Fibroblast of lung (primary cell): ENCODE data around the gene ITPR1. TPM values are rescaled to one million over a fixed set of nuclear protein-coding genes. Genes with fewer than 3 reads are reported as not detected.

Source experiments
- DNase-seq, 2 donors: peaks; one replicate each; pipeline versions ENCODE4 v3.0.0 to v3.0.0-alpha.2; 2010; ENCODE audit warnings: low read depth in 2 of 2
- H2AFZ ChIP-seq: 2 replicates; pipeline ENCODE4 v1.5.1; 2012; ENCODE audit warnings: low read length, control low read depth, inconsistent platforms
- H3K27ac ChIP-seq: 2 replicates; pipeline ENCODE4 v1.5.1; 2011; ENCODE audit warnings: low read length, control low read depth; ENCODE audit not compliant: insufficient read depth
- H3K27me3 ChIP-seq: 2 replicates; pipeline ENCODE4 v1.5.1; 2011; ENCODE audit warnings: mild to moderate bottlenecking, low read length; ENCODE audit not compliant: control insufficient read depth, insufficient read depth
- H3K36me3 ChIP-seq: 2 replicates; pipeline ENCODE4 v1.5.1; 2011; ENCODE audit warnings: low read length; ENCODE audit not compliant: control insufficient read depth, insufficient read depth
- H3K4me1 ChIP-seq: 2 replicates; pipeline ENCODE4 v1.5.1; 2011; ENCODE audit warnings: low read length; ENCODE audit not compliant: control insufficient read depth, insufficient read depth; ENCODE audit errors: extremely low read depth
- H3K4me2 ChIP-seq: 2 replicates; pipeline ENCODE4 v1.5.1; 2011; ENCODE audit warnings: low read length, control low read depth; ENCODE audit not compliant: insufficient read depth; ENCODE audit errors: extremely low read depth
- H3K4me3 ChIP-seq, 4 experiments: fragments of 200-600 bp in 1 of 4; sonication (generic) in 1 of 4; replicated peaks in 1 of 4; 2 replicates each; pipeline ENCODE4 v1.5.1; 2011 to 2016; ENCODE audit warnings: low read length in 4 of 4, low read depth in 3 of 4, mild to moderate bottlenecking in 3 of 4, control low read depth in 2 of 4, inconsistent platforms in 1 of 4, mixed read lengths in 1 of 4; ENCODE audit not compliant: insufficient read depth in 1 of 4; ENCODE audit errors: control extremely low read depth in 1 of 4
- H3K79me2 ChIP-seq: 2 replicates; pipeline ENCODE4 v1.5.1; 2012; ENCODE audit warnings: mild to moderate bottlenecking, low read length, inconsistent platforms; ENCODE audit not compliant: control insufficient read depth, insufficient read depth
- H3K9ac ChIP-seq: 2 replicates; pipeline ENCODE4 v1.5.1; 2011; ENCODE audit warnings: mild to moderate bottlenecking, low read length, control low read depth; ENCODE audit not compliant: insufficient read depth
- H3K9me3 ChIP-seq: 2 replicates; pipeline ENCODE4 v1.5.1; 2012; ENCODE audit warnings: low read depth, low read length; ENCODE audit not compliant: control insufficient read depth, insufficient read depth
- H4K20me1 ChIP-seq: 2 replicates; pipeline ENCODE4 v1.5.1; 2011; ENCODE audit warnings: low read length; ENCODE audit not compliant: control insufficient read depth, insufficient read depth; ENCODE audit errors: extremely low read depth
- CTCF ChIP-seq, 2 donors: IDR thresholded peaks in 1 of 2; conservative IDR thresholded peaks in 1 of 2; 1 replicate in 1 of 2; 2 replicates in 1 of 2; pipeline ENCODE4 v1.5.1; 2011 to 2012; ENCODE audit warnings: low read length in 2 of 2, control low read depth in 1 of 2, inconsistent platforms in 1 of 2, low read depth in 1 of 2, mild to moderate bottlenecking in 1 of 2
- EZH2 ChIP-seq: IDR thresholded peaks from 2 replicates; pipeline ENCODE4 v1.5.1; 2012; ENCODE audit warnings: low read length, control low read depth, mild to moderate bottlenecking; ENCODE audit errors: missing control alignments
- polyA plus RNA-seq, 2 donors: library from polyadenylated mRNA; depleted of rRNA in 1 of 2; stranded (reverse) in 1 of 2; unstranded in 1 of 2; fragments of >200 nt; gene quantifications; 2 replicates each; pipeline ENCODE4 v1.2.1, GENCODE V29; 2011 to 2012; ENCODE audit warnings: missing spikeins in 1 of 2
- total RNA-seq: library from RNA; depleted of rRNA; stranded (reverse); fragments of >200 nt; gene quantifications from 2 replicates; pipeline ENCODE4 v1.2.1, GENCODE V29; 2014

The ITPR1 gene
- total and polyA plus RNA-seq, 2 donors (not counting 1 experiment from before 2014, with no cell fraction given) = 19.2 to 87.0 TPM

GRCh38 chr3:4882548-4882947 lies 389.4 kb downstream of the ITPR1 start:
- H3K9ac ChIP-seq = no peak overlapping the region
- H3K9me3 ChIP-seq = no peaks in the 10 kb centered on the region
- H3K27ac ChIP-seq = no peak overlapping the region
- H3K4me1 ChIP-seq = no peaks in the 10 kb centered on the region
- no peak overlapping the region for H3K4me2 ChIP-seq
- no peak for TF ChIP-seq CTCF (conservative IDR thresholded peaks at IDR 0.05 in 1 of 2, IDR thresholded peaks at IDR 0.05 in 1 of 2; ENCODE audit: low read depth in 1 of 2, low read length in 2 of 2)
- no peak for TF ChIP-seq EZH2
- no peak for DNase-seq
- no peak overlapping the region for H2AFZ ChIP-seq
- H3K36me3 ChIP-seq = no peaks in the 10 kb centered on the region
- no peaks in the 10 kb centered on the region for H4K20me1 ChIP-seq
- H3K79me2 ChIP-seq = no peaks in the 10 kb centered on the region
- H3K27me3 ChIP-seq = no peaks in the 10 kb centered on the region
- H3K4me3 ChIP-seq = no peak overlapping the region

GRCh38 chr3:4883011-4883410 lies 389.9 kb downstream of the ITPR1 start:
- TF ChIP-seq CTCF (conservative IDR thresholded peaks at IDR 0.05 in 1 of 2, IDR thresholded peaks at IDR 0.05 in 1 of 2; ENCODE audit: low read depth in 1 of 2, low read length in 2 of 2) (no peak), EZH2 (no peak)
- DNase-seq = no peak
- Histone ChIP-seq H3K4me3 (no peak overlapping the region), H3K4me2 (no peak overlapping the region), H3K27me3 (no peaks in the 10 kb centered on the region), H3K79me2 (no peaks in the 10 kb centered on the region), H3K9ac (no peak overlapping the region), H3K4me1 (no peaks in the 10 kb centered on the region), H4K20me1 (no peaks in the 10 kb centered on the region), H3K27ac (no peak overlapping the region), H3K9me3 (no peaks in the 10 kb centered on the region), H3K36me3 (no peaks in the 10 kb centered on the region), H2AFZ (no peak overlapping the region)

GRCh38 chr3:4884888-4885287 lies 391.7 kb downstream of the ITPR1 start:
- Histone ChIP-seq H2AFZ (no peak overlapping the region), H3K9me3 (no peaks in the 10 kb centered on the region), H3K27me3 (no peaks in the 10 kb centered on the region), H3K9ac (no peak overlapping the region), H3K79me2 (no peaks in the 10 kb centered on the region), H4K20me1 (no peaks in the 10 kb centered on the region), H3K27ac (no peak overlapping the region), H3K36me3 (no peaks in the 10 kb centered on the region), H3K4me2 (no peak overlapping the region), H3K4me1 (no peaks in the 10 kb centered on the region), H3K4me3 (no peak overlapping the region)
- DNase-seq = peak in 1 of 2 donors; percentile 3
- TF ChIP-seq EZH2 (no peak), CTCF (conservative IDR thresholded peaks at IDR 0.05 in 1 of 2, IDR thresholded peaks at IDR 0.05 in 1 of 2; ENCODE audit: low read depth in 1 of 2, low read length in 2 of 2) (no peak)
